Epithelial cell of esophagus (primary cell): Measurements from ENCODE around the gene HACE1.

ENCODE experiments used
- DNase-seq: peaks from one replicate; pipeline ENCODE4 v3.0.0; 2010; ENCODE audit warnings: low read depth
- H3K4me3 ChIP-seq: 2 replicates; pipeline ENCODE4 v1.5.1; 2011; ENCODE audit warnings: mild to moderate bottlenecking, low read length, control low read depth
- TF ChIP-seq, protein P1 (sequence below): IDR thresholded peaks from 2 replicates; pipeline ENCODE4 v1.5.1; 2011; ENCODE audit warnings: low read depth, mild to moderate bottlenecking, low read length, control low read depth, inconsistent platforms; ENCODE audit not compliant: insufficient read depth; ENCODE audit errors: missing control alignments

Gene HACE1

GRCh38 chr6:104796031-104796785 lies 63.5 kb downstream of the HACE1 start:
- TF ChIP-seq, protein P1, sequence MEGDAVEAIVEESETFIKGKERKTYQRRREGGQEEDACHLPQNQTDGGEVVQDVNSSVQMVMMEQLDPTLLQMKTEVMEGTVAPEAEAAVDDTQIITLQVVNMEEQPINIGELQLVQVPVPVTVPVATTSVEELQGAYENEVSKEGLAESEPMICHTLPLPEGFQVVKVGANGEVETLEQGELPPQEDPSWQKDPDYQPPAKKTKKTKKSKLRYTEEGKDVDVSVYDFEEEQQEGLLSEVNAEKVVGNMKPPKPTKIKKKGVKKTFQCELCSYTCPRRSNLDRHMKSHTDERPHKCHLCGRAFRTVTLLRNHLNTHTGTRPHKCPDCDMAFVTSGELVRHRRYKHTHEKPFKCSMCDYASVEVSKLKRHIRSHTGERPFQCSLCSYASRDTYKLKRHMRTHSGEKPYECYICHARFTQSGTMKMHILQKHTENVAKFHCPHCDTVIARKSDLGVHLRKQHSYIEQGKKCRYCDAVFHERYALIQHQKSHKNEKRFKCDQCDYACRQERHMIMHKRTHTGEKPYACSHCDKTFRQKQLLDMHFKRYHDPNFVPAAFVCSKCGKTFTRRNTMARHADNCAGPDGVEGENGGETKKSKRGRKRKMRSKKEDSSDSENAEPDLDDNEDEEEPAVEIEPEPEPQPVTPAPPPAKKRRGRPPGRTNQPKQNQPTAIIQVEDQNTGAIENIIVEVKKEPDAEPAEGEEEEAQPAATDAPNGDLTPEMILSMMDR = no peak
- no peak for DNase-seq
- no peak overlapping the region for H3K4me3 ChIP-seq

DNA sequence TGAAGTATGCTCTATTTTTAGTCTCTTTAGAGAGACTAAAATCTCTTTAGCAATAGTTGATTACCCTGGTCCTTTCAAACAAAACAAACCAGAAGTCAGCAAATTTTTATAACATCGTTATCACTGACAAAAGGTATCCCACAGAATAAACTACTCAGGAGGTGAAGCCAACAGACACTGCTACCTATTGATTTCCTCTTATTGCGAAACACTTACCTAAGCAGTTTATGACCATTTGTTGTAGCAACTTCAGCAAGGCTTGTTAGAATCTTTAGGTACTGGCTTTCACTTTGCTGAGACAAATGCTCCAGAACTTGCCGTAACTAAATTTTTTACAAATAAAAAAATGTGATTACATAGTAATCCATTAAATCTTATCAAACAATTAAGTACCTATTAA lies 64.4 kb downstream of the HACE1 start:
- TF ChIP-seq, protein P1 = no peak
- peak; percentile 47 for DNase-seq
- H3K4me3 ChIP-seq = no peak overlapping the region

- DNase-seq = peak; percentile 43
- no peak overlapping the region for H3K4me3 ChIP-seq
- TF ChIP-seq, protein P1 = peak; percentile 37
These were observed 69.9 kb downstream of the HACE1 start for GRCh38 chr6:104789770-104790190.

DNA sequence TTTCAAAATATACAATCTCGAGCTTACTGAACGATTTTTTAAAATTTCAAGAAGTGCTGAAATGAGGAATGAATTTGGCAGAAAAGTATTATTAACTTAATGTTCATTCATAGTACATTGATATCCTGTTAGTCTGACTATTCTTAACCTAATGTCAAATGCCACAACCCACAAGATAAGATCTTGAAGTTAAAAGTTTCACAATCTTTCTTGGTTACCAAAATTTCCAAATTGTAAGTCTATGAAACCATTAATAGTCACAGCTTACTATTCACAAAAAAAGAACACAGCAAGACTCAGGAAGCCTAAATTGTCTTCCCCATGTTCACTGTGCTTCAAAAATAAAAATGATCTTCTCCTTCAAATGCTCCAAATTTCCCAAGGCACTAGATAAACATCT lies 71.3 kb downstream of the HACE1 start:
- TF ChIP-seq, protein P1 = no peak
- DNase-seq = no peak
- H3K4me3 ChIP-seq = no peak overlapping the region

- H3K4me3 ChIP-seq = no peak overlapping the region
- DNase-seq = no peak
- TF ChIP-seq, protein P1 = no peak
These were observed 72.4 kb downstream of the HACE1 start for GRCh38 chr6:104787305-104787704.

DNA sequence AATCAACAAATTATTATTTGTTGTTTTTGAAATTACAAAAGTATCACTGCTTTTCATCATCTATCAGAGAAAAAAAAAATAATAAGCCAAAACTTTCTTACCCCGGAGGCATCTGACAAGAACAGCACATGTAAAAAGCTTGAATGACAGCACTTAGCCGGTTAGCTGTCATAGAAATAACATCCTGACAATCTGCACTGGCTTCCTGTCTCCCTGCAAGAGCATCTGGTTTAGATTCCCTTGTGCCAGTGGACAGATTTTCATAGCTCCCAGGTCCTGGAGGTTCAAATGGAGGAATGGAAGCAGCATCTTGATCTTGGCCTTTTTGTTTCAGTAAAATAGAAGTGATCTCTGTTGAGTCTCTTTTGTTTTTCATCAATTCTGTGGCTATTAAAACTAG lies 74.8 kb downstream of the HACE1 start:
- H3K4me3 ChIP-seq = no peak overlapping the region
- TF ChIP-seq, protein P1 = no peak
- DNase-seq = peak; percentile 29
